Inflammatory macrophage treated with lipopolysaccharide for 4 hours (primary cell): Measurements from ENCODE around the gene MBNL2.
A peak's percentile ranks its signal among the peaks of the same experiment; 100 is the strongest.

Source experiments
- DNase-seq: peaks from one replicate; pipeline ENCODE4 v3.0.0-alpha.2; 2020

The MBNL2 gene

DNA sequence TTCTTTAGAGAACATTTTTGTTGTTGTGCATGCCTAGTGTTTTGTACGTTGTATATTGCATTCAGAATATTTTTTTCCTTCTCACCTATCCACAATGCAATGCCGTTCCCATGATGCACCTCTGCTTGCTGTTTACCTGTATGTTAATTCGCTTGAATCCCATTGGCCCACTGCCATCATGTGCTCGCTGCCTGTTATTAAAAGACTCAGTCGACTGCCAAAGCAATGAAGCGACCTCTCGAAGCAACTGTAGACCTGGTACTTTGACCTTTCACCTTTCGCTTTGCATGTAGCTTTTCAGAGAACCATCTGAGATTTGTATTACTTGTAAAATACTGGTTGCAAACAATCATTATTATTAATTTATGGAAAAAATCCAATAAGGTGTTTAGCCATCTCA lies 134.5 kb downstream of the MBNL2 start:
- no peak for DNase-seq

DNA sequence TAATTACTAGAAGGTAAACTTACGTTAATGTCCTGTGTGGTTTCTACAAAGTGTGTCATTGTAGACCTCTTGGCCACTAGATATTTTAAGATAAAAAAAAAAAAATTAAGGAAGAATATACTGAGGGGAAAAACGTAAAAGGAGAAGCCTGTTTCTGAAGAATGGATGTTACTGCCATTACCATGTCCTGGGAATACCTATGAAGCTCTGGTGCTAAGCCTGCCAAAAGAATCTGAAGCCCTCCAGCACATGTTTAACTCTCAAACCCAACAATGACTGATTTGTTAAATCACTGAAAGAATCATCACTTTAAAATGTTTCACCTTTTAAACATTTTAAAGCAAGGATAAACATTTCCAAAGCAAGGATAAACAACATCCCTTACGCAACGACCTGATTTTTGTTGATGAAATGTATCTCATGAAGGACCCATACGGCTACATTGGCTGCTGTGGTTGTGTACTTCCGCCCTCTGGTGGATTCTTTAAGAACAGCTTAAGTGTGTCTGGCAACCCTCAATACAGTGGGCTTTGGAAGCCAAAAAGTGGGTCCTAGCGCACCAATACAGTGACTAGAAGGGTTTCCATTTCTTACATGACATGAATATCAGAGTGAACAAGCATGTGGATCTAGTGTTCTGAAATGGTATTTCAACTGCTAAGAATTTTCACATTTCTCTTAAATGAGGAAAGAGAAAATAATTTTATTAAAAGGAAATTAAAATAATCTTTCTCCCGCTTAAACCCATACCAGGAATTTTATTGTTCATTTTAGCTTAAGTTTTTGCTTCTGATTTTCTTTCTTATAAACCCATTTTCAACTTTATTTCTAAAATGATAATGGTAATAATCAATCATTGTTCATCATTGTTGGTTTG lies 137.3 kb downstream of the MBNL2 start:
- peak; percentile 81 for DNase-seq

DNA sequence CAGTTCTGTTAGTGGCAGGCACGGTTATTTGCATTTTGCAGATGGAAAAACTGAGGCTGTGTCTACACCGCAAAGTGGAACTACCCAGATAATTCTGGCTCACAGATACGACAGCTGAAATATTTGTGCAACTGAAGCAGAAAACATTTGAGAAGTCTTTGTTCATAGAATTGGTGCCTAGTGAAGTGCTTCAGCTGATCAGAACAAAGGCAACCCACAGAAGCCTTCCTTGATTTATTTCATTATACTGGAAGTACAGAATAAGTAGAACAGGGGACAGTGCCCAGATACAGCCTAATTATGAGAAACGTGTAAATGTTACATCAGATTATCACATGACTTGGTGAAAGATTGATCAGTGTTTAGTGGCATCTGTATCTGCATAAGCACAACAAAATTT lies 138.5 kb downstream of the MBNL2 start:
- DNase-seq, result no peak

DNA sequence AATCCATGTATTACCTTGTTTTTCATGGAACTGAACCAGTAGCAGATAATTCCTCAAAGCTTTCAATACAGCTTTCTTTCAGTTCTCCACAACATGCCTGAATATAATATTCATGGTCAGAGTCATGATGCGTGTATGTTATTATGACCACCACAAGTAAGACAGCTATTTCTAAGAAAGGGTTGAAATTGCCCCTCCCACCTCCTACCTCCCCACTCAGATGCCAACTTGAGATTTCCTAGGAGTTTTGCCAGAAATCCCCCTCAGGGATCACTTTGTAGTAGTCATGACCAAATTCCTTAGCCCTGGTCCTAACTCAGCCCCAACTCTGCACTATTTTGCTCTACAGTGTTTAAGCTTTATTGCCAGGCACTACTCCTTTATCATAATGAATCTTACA lies 141.9 kb downstream of the MBNL2 start:
- DNase-seq, result no peak

DNA sequence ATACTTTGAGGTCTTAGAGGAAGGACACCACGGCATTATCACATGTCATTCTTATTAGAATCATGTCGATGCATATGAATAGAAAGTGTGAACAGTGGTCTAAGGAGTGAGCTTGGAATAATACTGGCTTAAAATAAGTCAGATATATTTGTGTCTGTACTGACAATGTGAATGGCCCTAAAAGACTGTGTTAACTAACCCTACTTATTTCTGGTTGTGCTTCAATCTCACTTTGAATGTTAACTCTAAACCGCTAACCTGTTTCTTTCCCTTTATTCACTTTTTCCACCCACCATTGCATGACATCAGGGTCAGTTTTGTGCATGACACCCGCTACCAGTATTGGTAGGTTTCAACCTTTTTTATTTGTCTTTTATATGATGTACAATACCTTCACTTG lies 142.7 kb downstream of the MBNL2 start:
- no peak for DNase-seq

DNA sequence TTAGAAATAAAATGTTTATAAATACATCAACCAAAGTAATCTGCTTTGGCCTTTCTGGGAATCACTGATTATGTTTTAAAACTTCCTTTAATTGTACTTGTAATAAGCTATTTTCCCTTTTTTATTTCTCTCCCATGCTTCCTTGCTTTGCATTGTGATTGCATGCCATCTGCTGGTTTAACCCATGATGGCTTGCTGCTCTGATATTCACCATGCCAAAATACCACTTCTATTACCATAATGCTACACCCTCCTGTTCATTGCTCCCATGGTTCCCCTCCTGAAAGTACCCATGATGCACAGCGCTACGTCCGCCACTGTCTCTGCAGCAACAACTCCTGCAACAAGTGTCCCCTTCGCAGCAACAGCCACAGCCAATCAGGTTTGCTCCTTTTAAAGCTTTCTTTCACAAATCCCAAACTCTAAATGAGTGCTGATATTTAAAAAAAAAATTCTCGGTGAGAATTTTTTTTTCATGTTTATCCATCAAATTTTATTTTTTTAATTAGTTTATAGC lies 144.1 kb downstream of the MBNL2 start:
- DNase-seq, result no peak

DNA sequence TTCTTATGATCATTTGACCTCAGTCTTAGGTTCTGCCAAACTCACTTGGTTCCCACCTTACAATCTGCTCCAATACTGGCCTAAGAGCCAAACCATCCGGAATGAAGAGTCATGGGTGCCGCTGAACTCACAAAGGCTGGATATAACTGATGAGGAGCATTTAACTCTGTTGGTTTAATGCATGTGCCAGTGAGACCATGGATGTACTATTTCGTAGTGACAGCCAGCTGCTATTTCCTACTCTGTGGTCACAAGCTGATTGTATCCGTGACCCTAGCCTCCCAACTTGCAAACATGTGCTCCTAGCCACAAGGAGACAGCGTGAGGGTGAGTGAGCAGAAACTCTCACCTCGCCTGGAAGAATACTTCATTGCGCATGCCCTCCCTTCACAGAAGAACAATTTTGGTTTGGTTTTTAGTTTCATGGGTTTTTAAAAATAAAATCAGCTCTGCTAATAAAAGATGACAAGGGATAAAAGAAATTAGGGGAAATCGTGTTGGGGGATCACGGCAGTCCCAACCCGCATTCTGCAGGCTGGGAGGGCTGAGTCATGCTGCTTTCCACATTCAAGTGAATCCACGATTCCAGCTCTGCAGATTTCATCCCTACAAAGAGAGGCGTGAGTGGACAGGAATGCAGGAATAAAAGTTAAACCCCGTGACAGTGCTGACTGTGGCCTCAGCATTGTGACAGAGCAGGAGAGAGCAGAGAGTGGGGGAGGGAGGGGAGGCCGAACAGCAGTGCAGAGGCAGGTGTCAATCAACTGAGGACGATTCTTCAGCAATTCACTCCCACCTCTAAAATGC lies 145.1 kb downstream of the MBNL2 start:
- DNase-seq, result peak; percentile 66

DNA sequence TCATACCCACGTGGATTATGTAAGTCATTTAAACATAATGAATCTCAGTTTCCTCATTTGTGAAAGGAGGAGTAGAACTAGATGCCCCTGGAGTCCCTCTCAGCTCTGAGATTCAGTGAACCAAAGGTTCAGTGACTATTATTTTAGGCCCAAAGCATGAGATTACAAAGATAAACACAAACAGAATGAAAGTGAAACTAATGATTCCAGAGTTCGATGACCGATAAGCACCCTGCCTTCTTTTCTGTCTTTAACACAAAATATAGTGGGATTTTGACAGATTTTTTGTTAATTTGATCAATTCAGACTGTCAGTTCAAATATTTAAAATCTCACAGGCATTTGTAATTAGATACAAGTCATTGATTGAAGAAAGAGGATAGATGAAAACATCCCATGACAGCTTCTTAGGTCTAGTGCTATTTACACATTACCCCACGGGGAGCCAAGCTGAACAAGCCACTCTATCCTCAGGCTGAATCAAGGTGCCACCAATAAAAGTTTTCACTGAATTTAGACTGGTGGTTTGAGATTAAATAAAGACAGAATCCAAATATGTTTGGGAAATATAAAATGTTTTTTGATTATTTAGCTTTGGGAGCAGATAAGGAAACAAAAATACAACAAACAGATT lies 147.2 kb downstream of the MBNL2 start:
- peak; percentile 48 for DNase-seq

DNA sequence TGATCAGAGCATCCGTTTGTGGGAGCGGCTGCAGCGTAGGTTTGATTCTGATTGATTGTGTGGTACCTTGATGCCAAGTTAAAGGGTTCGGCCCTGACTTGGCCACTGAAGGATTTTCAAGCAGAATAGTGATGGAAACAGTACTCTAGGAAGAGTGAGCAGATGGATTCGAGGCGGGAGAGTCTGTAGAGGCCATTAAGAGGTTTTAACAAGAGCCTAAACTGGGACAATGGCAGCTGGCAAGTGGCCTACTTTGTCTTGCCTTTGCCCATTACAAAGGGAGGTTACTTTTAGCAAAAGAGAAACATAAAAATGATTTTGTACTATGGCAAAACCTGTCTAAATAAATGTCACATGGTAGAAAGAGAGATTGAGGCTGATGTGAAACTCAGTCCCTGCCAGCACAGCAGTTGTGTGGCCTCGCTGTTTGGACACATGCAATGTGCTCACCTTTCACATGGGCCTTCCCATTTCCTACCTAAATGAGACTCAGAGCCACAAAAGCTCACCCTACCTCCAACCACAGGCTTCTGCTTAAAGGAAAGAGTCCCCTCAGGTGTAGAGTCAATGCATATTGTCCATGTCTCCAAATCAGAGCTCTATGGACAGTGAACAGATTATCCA lies 149.5 kb downstream of the MBNL2 start:
- DNase-seq, result no peak

DNA sequence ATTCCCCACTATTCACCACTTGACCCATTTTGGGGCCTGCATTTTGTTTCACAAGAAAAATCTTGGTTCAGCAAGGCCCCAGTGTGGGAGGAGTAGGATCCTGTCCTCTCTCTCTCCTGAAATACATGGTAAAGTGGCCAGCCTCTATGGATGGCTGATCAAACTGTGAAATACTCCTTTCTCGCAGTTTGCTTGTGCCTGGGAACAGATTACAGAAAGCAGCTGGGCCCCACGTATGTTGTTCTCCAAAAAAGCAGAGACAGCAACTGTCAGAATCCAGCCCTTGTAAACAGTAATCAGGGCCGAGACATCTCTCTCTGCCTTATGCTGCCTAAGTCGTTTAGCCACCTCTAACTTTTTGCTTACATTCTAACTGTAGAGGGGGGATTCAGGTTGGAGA lies 150.8 kb downstream of the MBNL2 start:
- no peak for DNase-seq

DNA sequence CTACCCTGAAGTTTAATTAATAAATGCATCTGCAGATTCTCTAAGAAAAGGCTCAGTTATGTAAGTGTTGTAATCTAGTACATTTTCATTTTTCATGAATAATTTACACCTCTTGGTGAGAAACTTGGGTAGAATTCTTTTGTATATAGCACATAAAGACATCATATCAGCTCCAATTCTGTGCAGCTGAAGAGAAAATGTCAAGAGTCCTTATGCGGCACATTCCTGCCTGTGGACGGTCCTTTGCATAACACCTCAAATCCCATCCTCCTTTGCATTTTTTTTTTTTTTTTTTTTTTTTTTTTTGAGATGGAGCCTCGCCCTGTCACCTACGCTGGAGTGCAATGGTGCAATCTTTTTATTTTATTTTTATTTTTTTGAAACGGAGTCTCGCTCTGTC lies 151.7 kb downstream of the MBNL2 start:
- DNase-seq, result no peak

DNA sequence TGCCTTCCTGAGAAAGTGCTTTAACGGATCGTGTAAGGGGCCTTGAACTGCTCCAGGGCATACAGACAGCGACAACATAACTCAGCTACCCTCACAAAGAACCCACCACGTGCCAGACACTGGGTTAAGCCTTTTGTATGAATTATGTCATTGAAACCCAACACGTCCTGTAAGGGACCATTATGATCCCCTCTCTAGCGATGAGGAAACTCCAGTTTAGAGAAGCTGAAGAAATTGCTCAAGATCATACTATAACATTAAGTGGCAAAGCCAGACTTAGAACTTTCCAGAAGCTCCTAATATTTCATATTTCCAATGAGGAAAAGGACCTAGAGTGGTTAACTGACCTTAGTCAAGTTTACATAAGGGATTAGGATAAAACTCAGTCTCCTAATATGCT lies 154.8 kb downstream of the MBNL2 start:
- DNase-seq, result peak; percentile 52

DNA sequence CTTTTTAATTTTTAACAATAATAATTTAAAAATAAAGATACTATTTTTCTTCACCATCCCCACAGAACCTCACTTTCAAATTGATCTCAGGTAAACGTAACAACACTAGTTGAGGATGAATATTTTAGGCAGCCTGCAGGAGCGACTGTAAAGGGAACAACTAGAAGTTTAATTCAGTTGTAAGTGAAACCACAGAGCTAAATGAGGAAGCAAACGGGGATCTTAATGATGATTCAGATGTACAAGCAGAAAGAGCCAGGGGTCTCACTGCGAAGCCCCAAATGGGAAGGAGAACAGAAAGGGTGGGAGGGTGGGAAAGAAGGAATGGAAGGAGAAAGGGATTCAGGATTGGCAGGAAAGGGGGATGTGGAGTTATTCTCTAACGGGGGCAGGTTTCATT lies 157.3 kb downstream of the MBNL2 start:
- peak; percentile 57 for DNase-seq

DNA sequence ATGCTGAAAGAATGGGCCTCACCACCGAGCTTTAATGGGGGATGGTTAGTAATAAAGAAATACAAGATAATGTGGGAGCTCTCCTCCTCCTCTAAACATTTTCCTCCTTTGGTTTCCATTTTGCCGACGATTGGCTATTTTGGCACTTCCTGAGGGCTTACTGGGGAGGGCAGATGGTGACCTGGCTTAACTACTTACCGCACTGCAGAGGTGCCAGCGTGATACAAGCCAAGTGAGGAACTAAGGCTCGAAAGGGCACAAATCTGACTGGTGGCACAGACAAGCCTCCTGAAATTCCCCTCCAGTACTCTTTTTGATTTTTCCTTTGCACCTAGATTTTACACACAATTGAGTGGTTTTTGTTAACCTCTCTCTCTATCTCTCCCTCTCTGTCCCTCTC lies 158.6 kb downstream of the MBNL2 start:
- DNase-seq, result no peak

DNA sequence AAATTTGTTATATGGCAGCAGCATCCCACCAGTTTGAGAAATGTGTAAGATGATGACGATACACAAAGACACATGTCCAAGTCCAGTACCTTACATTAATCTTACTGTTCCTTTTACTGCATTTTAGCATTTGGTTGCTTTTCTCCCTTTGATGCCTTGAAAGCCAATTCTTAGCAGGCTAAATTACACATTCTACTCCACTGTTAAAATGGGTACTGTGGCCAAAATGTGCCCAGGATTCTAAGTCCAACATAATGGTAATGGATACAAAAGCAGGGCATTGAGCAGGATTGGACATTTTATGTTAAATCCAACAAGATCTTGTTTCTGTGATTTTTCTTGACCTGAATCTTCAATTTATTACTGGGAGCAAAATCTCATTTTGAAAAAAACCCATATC lies 159.1 kb downstream of the MBNL2 start:
- no peak for DNase-seq

DNA sequence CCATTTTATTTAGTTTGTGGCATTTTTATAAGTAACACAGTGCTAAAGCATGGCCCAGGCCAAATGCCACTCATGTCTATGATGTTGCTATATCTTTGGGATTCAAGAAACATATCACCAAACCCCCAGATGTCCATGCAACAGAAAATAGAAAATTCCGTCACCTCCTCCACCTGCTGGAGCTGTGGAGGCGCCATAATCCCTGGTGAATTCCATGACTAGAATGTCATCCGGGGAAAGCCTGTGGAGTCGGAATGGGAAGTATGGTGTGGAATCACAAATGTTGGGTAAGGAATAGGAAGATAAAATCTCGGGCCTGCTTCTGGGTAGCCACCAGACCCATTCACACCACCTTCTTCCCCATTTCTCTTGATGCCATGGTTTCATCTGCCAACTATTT lies 160.1 kb downstream of the MBNL2 start:
- no peak for DNase-seq

DNA sequence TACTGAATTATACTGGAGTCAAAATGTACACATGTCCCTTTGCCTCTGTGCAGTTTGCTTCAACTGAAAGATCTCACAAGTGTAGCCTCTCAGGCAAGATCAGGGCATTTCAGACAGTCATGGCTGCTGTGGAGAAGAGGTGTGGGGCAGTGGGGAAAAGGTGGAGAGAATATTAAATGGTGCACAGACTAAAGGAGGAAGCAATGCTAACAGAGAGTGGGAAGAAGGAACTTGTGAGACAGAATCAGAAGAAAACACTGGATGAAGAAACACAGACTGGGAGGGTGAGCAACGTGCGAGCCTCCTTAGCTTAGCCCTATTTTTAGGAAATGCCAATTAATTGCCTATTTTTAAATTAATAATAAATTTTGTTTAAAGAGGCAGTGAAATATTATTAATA lies 162.2 kb downstream of the MBNL2 start:
- peak; percentile 83 for DNase-seq

DNA sequence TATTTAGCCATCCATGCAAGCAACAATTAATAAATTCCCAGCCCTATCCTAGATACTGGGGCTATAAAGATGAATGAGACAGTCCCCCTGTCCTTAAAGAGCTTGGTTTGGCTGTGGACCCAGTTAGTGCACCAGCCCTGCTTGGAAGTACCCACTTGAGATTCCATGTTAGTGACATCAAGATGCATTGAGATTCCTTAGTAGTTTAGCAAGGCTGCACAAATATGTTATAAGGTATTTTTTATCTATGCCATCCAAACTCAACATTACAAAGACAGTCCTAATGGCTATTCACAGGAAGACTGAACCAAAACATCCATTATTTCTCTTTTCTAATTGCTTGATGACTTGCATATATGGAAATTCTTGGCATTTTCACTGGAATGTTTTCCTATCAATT lies 163.0 kb downstream of the MBNL2 start:
- DNase-seq, result no peak

DNA sequence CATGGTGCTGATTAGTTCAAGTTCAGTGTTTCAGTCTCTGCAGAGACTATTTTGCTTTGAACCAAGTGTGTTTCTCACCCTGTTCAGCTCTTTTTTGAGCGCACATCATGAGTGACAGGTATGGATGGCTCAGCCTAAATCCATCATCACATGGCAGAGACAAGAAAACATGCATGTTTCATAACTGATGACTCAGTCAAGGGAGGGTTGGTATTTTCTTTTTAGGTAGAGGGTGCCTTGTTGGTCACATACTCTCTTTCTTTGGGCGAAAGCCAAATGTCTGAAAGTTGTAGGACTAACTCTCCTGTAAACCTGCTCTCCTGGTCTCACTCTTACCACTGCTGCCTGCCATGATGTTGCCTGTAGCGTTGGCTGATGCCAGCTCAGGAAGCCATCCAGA lies 163.7 kb downstream of the MBNL2 start:
- DNase-seq, result peak; percentile 49

DNA sequence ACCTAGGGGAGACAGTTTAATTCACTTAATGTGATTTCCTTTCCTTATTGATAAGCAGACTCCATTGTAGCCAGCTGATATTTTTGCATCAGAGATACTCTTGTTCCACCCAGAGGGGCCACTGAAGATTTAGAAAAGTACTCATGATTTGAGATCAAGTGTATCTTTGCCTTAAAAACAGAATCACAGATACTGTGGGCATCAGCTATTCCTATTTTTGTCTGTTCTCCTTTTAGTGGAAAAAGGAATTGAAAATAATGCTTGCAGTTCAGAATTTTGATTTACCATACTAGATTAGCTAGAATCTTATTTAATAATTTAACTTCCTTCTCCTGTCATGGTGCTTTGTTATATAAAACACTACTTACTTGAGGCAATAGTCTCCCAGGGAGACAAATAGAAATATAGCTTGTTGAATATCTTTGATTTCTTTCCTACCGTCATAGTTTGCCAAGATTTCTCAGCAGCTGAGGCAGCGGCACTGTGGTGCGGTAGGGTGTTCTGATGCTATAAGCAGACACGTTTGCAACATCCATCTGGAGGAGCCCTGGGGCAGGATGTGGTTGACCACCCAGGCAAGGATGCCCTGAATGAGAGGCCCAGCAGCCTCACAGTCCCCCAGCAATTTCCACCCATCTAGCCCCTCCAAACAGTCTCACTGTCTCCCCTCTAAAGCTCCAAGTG lies 164.8 kb downstream of the MBNL2 start:
- peak; percentile 61 for DNase-seq

DNA sequence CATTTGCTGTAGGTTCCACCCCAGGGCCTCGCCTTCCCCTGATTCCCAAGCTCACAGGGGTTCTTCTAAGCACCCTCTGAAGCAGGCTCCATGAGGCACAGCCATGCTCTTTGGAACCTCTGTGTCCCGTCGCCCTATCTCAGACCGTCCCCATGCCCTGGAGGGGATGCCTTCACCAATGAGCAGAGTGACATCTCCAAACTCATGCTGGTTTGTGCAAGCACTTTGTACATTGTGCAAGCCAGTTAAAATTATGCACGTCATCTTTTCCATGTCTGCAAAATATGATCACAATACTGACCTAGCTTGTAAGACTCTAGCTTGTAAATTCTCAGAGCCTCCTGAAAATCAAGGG lies 165.3 kb downstream of the MBNL2 start:
- DNase-seq, result peak; percentile 81

DNA sequence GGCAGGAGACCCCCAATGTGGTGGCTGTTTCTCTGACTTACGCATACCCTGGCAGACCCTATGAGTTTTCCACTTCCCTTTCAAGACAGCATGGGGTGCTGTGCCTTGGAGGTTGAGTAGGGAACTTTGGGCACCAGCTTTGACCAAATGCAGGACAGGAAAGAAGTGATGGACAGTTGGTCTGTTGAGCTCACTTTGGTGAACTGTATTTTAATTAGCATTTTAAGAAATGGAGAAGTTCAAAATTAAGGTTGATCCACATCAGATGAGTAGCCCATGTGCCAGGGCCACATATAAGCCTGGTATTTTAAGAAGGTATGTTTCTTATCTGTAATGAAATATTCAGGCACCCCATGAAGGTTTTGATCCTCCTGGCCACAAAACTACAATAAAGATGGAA lies 165.8 kb downstream of the MBNL2 start:
- DNase-seq, result no peak

DNA sequence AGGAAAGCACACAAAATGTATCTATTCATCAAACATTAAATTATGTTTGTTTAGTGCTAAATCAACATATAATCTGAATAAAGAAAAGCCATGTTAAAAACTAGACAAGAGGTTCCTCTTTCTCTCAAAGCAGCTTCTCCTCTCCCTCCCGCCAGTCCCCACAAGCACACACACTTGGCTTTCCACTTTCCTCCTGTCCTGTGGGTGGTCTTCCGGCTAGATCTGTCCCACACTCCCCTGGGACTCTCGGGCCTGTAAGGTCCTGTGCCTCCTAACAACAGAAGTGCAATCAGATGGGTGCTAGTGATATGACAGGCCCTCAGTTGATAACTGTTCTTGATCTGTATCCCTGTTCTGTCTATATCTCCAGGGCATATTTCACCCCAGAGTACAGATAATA lies 166.2 kb downstream of the MBNL2 start:
- peak; percentile 16 for DNase-seq
